VCaP (cell line): ENCODE measurements around the gene QKI.

ENCODE experiments used
- H3K27ac ChIP-seq: fragments of 450-650 bp; 2 replicates; pipeline ENCODE4 v1.5.1; 2017
- TF ChIP-seq, protein P1 (sequence below): fragments of 450-650 bp; conservative IDR thresholded peaks from 2 replicates; pipeline ENCODE4 v1.5.1; 2017; ENCODE audit warnings: mild to moderate bottlenecking, moderate library complexity

Gene QKI

DNA sequence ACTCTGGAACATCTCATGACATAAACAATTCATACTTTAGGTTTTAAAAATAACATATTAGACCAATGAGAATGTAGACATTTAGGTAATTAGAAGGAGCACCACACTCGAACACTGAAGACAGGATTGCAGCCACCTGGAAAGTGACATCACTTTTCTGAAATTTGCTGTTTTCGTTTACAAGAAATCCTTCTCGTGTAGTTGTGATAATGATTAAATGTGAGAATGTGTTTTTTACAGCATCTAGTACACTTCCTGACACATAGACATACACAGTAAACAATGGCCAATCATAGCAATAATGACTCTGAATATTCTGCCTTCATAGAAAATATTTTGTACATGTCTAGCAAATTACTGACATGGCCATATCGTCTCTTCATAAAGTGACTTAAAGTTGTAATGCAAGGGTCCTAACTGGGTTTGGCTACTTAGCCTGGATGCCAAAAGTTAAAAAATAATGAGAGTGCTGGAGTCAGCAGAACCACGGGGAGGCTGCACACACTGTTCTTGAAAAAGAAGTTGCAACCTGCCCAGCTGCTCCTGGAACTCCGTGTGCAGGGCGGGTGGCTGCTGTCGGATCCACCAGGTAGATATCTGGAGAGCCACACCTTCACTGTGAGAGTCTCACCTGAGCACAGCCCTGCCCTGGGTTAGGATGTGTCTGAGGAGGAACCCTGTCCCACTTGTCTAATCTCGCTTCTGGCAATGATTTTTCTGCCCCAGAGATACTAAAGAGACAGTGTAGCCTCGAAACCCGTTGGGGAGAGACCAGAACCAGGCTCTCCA lies 212.9 kb downstream of the QKI start:
- TF ChIP-seq, protein P1, sequence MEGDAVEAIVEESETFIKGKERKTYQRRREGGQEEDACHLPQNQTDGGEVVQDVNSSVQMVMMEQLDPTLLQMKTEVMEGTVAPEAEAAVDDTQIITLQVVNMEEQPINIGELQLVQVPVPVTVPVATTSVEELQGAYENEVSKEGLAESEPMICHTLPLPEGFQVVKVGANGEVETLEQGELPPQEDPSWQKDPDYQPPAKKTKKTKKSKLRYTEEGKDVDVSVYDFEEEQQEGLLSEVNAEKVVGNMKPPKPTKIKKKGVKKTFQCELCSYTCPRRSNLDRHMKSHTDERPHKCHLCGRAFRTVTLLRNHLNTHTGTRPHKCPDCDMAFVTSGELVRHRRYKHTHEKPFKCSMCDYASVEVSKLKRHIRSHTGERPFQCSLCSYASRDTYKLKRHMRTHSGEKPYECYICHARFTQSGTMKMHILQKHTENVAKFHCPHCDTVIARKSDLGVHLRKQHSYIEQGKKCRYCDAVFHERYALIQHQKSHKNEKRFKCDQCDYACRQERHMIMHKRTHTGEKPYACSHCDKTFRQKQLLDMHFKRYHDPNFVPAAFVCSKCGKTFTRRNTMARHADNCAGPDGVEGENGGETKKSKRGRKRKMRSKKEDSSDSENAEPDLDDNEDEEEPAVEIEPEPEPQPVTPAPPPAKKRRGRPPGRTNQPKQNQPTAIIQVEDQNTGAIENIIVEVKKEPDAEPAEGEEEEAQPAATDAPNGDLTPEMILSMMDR = no peak
- no peak overlapping the region for H3K27ac ChIP-seq
